Measurements from ENCODE around the gene TMA7B. TPM values are rescaled to one million over a fixed set of nuclear protein-coding genes. Genes with fewer than 3 reads are reported as not detected.

The TMA7B gene
- total and polyA plus RNA-seq, 2 donors (not counting 1 experiment from before 2014, with no cell fraction given), result 0.85 to 1.4 TPM

GRCh38 chr22:39997421-39997820 lies 37.2 kb downstream of the TMA7B start:
- no peaks in the 10 kb centered on the region for H4K20me1 ChIP-seq (ENCODE audit: control insufficient read depth, insufficient read depth, low read length, poor library complexity, severe bottlenecking)
- 70% methylated on average over 2 of the region's 3 CpGs for WGBS (ENCODE audit: insufficient coverage)
- peaks cover 7% of the 10 kb centered on the region for H3K4me1 Mint-ChIP-seq
- TF ChIP-seq EZH2 (IDR thresholded peaks at IDR 0.05; ENCODE audit: borderline replicate concordance, insufficient read depth, low read depth, low read length, poor library complexity, severe bottlenecking), result no peak
- no peaks in the 10 kb centered on the region for H3K79me2 ChIP-seq (ENCODE audit: control insufficient read depth, insufficient read depth, low read length)
- no peak overlapping the region for H3K27ac ChIP-seq (ENCODE audit: low read length in 2 of 2)
- H3K27me3 ChIP-seq (replicated peaks in 1 of 4; ENCODE audit: control extremely low read depth in 1 of 4, control insufficient read depth in 3 of 4, insufficient read depth in 4 of 4, low read length in 3 of 4), result peaks cover 0 to 46% (median 21%) of the 10 kb centered on the region in 4 experiments
- no peak overlapping the region for H3K9ac ChIP-seq (ENCODE audit: low read length)
- H2AFZ ChIP-seq (ENCODE audit: insufficient read depth, low read depth, low read length, poor library complexity, severe bottlenecking), result no peak overlapping the region
- no peak overlapping the region for H3K4me3 Mint-ChIP-seq
- no peak overlapping the region for H3K27ac Mint-ChIP-seq
- ChIA-PET POLR2A (no interaction called here), CTCF (interaction anchor here (3.0 kb wide), 1 partner anchor 27 kb away, joined by 11 read pairs; no protein-coding TSS in a partner anchor)
- peaks cover 44% of the 10 kb centered on the region for H3K27me3 Mint-ChIP-seq
- H3K9me3 Mint-ChIP-seq (ENCODE audit: insufficient read depth), result no peaks in the 10 kb centered on the region
- no peak overlapping the region for H3K4me3 ChIP-seq (ENCODE audit: control extremely low read depth in 1 of 5, extremely low read depth in 1 of 5, insufficient read depth in 1 of 5, low read depth in 2 of 5, low read length in 4 of 5)
- no peak overlapping the region for H3K4me2 ChIP-seq (replicated peaks; ENCODE audit: low read depth, low read length, poor library complexity, severe bottlenecking)
- ATAC-seq (ENCODE audit: low read depth) (no peak), DNase-seq (no peak)
- intact Hi-C loops (cut with micrococcal nuclease), result no loop called here
- no peaks in the 10 kb centered on the region for H3K36me3 ChIP-seq (replicated peaks in 1 of 2; ENCODE audit: control extremely low read depth in 1 of 2, control insufficient read depth in 1 of 2, extremely low read depth in 1 of 2, insufficient read depth in 2 of 2, low read length in 1 of 2)
- peaks cover 0 to 4% (median 0%) of the 10 kb centered on the region in 3 donors for H3K9me3 ChIP-seq (ENCODE audit: control extremely low read depth in 1 of 3, control insufficient read depth in 2 of 3, insufficient read depth in 1 of 3, low read length in 2 of 3)
- H3K4me1 ChIP-seq (ENCODE audit: control insufficient read depth in 2 of 2, insufficient read depth in 2 of 2, low read length in 2 of 2), result peaks cover 11 to 13% of the 10 kb centered on the region in 2 donors

- H3K27me3 Mint-ChIP-seq, result peaks cover 47% of the 10 kb centered on the region
- intact Hi-C loops (cut with micrococcal nuclease), result no loop called here
- Histone ChIP-seq H4K20me1 (ENCODE audit: control insufficient read depth, insufficient read depth, low read length, poor library complexity, severe bottlenecking) (no peaks in the 10 kb centered on the region), H3K27ac (ENCODE audit: low read length in 2 of 2) (no peak overlapping the region), H2AFZ (ENCODE audit: insufficient read depth, low read depth, low read length, poor library complexity, severe bottlenecking) (no peak overlapping the region), H3K4me1 (ENCODE audit: control insufficient read depth in 2 of 2, insufficient read depth in 2 of 2, low read length in 2 of 2) (peaks cover 11 to 13% of the 10 kb centered on the region in 2 donors), H3K79me2 (ENCODE audit: control insufficient read depth, insufficient read depth, low read length) (no peaks in the 10 kb centered on the region), H3K9me3 (ENCODE audit: control extremely low read depth in 1 of 3, control insufficient read depth in 2 of 3, insufficient read depth in 1 of 3, low read length in 2 of 3) (peaks cover 0 to 4% (median 0%) of the 10 kb centered on the region in 3 donors), H3K27me3 (replicated peaks in 1 of 4; ENCODE audit: control extremely low read depth in 1 of 4, control insufficient read depth in 3 of 4, insufficient read depth in 4 of 4, low read length in 3 of 4) (peaks cover 0 to 39% (median 20%) of the 10 kb centered on the region in 4 experiments), H3K4me3 (ENCODE audit: control extremely low read depth in 1 of 5, extremely low read depth in 1 of 5, insufficient read depth in 1 of 5, low read depth in 2 of 5, low read length in 4 of 5) (no peak overlapping the region), H3K36me3 (replicated peaks in 1 of 2; ENCODE audit: control extremely low read depth in 1 of 2, control insufficient read depth in 1 of 2, extremely low read depth in 1 of 2, insufficient read depth in 2 of 2, low read length in 1 of 2) (no peaks in the 10 kb centered on the region), H3K4me2 (replicated peaks; ENCODE audit: low read depth, low read length, poor library complexity, severe bottlenecking) (no peak overlapping the region), H3K9ac (ENCODE audit: low read length) (no peak overlapping the region)
- peaks cover 7% of the 10 kb centered on the region for H3K4me1 Mint-ChIP-seq
- ChIA-PET CTCF (interaction anchor here (3.0 kb wide), 1 partner anchor 27 kb away, joined by 11 read pairs; no protein-coding TSS in a partner anchor), POLR2A (no interaction called here)
- no peak for TF ChIP-seq CTCF (IDR thresholded peaks at IDR 0.05)
- TF ChIP-seq EZH2 (IDR thresholded peaks at IDR 0.05; ENCODE audit: borderline replicate concordance, insufficient read depth, low read depth, low read length, poor library complexity, severe bottlenecking), result no peak
- DNase-seq (no peak), ATAC-seq (ENCODE audit: low read depth) (no peak)
- no peak overlapping the region for H3K4me3 Mint-ChIP-seq
- no peak overlapping the region for H3K27ac Mint-ChIP-seq
- H3K9me3 Mint-ChIP-seq (ENCODE audit: insufficient read depth), result no peaks in the 10 kb centered on the region
- 91% methylated on average over 7 of the region's 11 CpGs for WGBS (ENCODE audit: insufficient coverage)
Observed at GRCh38 chr22:39997939-39998726, 37.9 kb downstream of the TMA7B start.

Data from B cell (primary cell).